DMS79 treated with DMSO at 0.1 percent for 48 hours (cell line): ENCODE results near the gene RHOT2.

Experiments used
- DNase-seq: peaks from one replicate; lab custom pipeline; 2025; lab: John Stamatoyannopoulos, UW

Gene RHOT2

GRCh38 chr16:667780-668518 is at the start of gene RHOT2:
TSS of gene RHOT2 (plus strand) at chr16:668132. CDS start at chr16:668200, 68 bp downstream.
- DNase-seq: peak; percentile 77

- no peak for DNase-seq
Measured at GRCh38 chr16:619476-620100, 48.3 kb upstream of the RHOT2 start.

- no peak for DNase-seq
Measured at GRCh38 chr16:620700-621525, 47.0 kb upstream of the RHOT2 start.

- peak; percentile 64 for DNase-seq
Measured at GRCh38 chr16:621526-622105, 46.3 kb upstream of the RHOT2 start.

GRCh38 chr16:622920-623280 is 45.0 kb upstream of the RHOT2 start:
- no peak for DNase-seq

- no peak for DNase-seq
Measured at GRCh38 chr16:624526-625070, 43.3 kb upstream of the RHOT2 start.

- DNase-seq: no peak
Measured at GRCh38 chr16:625117-625976, 42.6 kb upstream of the RHOT2 start.

- DNase-seq: no peak
Measured at GRCh38 chr16:625977-626765, 41.8 kb upstream of the RHOT2 start.

GRCh38 chr16:626787-627453 is 41.0 kb upstream of the RHOT2 start:
- DNase-seq: no peak

- DNase-seq: no peak
Measured at GRCh38 chr16:627454-628239, 40.3 kb upstream of the RHOT2 start.

GRCh38 chr16:628321-629061 is 39.4 kb upstream of the RHOT2 start:
- no peak for DNase-seq

- DNase-seq: no peak
Measured at GRCh38 chr16:629185-629832, 38.6 kb upstream of the RHOT2 start.

- DNase-seq: no peak
Measured at GRCh38 chr16:629833-630248, 38.1 kb upstream of the RHOT2 start.

GRCh38 chr16:630249-630814 is 37.6 kb upstream of the RHOT2 start:
- DNase-seq: no peak

- DNase-seq: no peak
Measured at GRCh38 chr16:630815-631405, 37.0 kb upstream of the RHOT2 start, which contains the start of gene WFIKKN1. TSS of gene WFIKKN1 (plus strand) at chr16:630985. CDS start at chr16:631254, 269 bp downstream.

- DNase-seq: no peak
Measured at GRCh38 chr16:631808-632358, 36.0 kb upstream of the RHOT2 start.
